BJ (cell line): ENCODE results near the gene ACBD7. TPM values are rescaled to one million over a fixed set of nuclear protein-coding genes. Genes with fewer than 3 reads are reported as not detected.

Experiments
- CTCF ChIA-PET: fragments of 350-600 bp; formaldehyde crosslinking; extraction: SDS; loops from one replicate; lab custom pipeline; 2021; ENCODE audit warnings: antibody characterized with exemption, inconsistent platforms; lab: Yijun Ruan, JAX
- POLR2A ChIA-PET: fragments of 300-600 bp; sonication (Branson Sonifier 250); formaldehyde crosslinking; extraction: SDS; loops from one replicate; lab custom pipeline; 2021; ENCODE audit warnings: antibody characterized with exemption; lab: Charles Lee
- DNase-seq: peaks from one replicate; pipeline ENCODE4 v3.0.0-alpha.2; 2011; ENCODE audit warnings: low read depth
- H3K27me3 ChIP-seq: 2 replicates; pipeline ENCODE4 v1.6.0; 2011; ENCODE audit warnings: low read length; ENCODE audit not compliant: control insufficient read depth, insufficient read depth
- H3K36me3 ChIP-seq: 2 replicates; pipeline ENCODE4 v1.5.1; 2011; ENCODE audit warnings: low read length; ENCODE audit not compliant: control insufficient read depth, insufficient read depth
- H3K4me3 ChIP-seq: 2 replicates; pipeline ENCODE4 v1.5.1; 2011; ENCODE audit warnings: low read depth, mild to moderate bottlenecking, control low read depth, low read length
- polyA plus RNA-seq: library from polyadenylated mRNA; depleted of rRNA; stranded (reverse); fragments of >200 nt; gene quantifications from 2 replicates; pipeline ENCODE4 v1.2.3, GENCODE V29; 2011
- TF ChIP-seq, protein P1 (sequence below): IDR thresholded peaks from 2 replicates; pipeline ENCODE4 v1.5.1; 2011; ENCODE audit warnings: low read depth, mild to moderate bottlenecking, control low read depth, inconsistent platforms, low read length, moderate library complexity; ENCODE audit not compliant: insufficient read depth

Gene ACBD7
- polyA plus RNA-seq, 1 experiment = 0.76 TPM

DNA sequence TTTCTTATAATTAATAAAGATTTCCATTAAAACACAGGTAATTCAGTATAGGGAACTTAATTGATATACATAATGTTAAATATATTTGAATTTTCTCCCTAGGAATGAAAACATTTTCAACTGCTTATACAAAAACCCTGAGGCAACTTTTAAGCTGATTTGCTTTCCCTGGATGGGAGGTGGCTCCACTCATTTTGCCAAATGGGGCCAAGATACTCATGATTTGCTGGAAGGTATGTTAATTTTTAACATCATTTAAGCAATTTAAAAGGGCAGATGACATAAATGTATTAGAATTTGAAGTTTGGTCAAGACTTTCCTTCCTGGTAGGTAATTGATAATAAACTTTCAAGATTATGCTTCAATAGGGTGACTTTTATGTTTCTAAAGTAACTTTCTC lies 39.0 kb downstream of the ACBD7 start:
- POLR2A ChIA-PET = no interaction called here
- no peak overlapping the region for H3K4me3 ChIP-seq
- no peaks in the 10 kb centered on the region for H3K36me3 ChIP-seq
- TF ChIP-seq, protein P1, sequence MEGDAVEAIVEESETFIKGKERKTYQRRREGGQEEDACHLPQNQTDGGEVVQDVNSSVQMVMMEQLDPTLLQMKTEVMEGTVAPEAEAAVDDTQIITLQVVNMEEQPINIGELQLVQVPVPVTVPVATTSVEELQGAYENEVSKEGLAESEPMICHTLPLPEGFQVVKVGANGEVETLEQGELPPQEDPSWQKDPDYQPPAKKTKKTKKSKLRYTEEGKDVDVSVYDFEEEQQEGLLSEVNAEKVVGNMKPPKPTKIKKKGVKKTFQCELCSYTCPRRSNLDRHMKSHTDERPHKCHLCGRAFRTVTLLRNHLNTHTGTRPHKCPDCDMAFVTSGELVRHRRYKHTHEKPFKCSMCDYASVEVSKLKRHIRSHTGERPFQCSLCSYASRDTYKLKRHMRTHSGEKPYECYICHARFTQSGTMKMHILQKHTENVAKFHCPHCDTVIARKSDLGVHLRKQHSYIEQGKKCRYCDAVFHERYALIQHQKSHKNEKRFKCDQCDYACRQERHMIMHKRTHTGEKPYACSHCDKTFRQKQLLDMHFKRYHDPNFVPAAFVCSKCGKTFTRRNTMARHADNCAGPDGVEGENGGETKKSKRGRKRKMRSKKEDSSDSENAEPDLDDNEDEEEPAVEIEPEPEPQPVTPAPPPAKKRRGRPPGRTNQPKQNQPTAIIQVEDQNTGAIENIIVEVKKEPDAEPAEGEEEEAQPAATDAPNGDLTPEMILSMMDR = no peak
- CTCF ChIA-PET = no interaction called here
- DNase-seq = no peak
- no peaks in the 10 kb centered on the region for H3K27me3 ChIP-seq

DNA sequence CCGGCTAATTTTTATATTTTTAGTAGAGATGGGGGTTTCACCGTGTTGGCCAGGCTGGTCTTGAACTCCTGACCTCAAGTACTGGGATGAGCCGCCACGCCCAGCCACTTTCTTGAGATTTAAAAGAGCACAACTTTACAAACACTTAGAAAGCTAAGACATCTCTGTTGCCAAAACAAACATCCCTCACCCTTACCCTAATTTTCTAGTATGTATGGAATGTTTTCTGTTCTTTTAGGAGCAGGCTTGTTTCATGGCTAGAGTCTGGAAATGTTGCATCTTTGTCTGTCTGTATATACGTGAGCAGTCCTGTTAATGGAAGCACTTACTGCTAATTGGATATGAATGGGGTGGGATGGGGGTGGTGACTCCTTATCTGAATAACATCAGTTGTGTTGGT lies 42.0 kb downstream of the ACBD7 start:
- CTCF ChIA-PET = no interaction called here
- Histone ChIP-seq H3K27me3 (no peaks in the 10 kb centered on the region), H3K4me3 (no peak overlapping the region), H3K36me3 (no peaks in the 10 kb centered on the region)
- POLR2A ChIA-PET = no interaction called here
- TF ChIP-seq, protein P1 = no peak
- peak; percentile 61 for DNase-seq

DNA sequence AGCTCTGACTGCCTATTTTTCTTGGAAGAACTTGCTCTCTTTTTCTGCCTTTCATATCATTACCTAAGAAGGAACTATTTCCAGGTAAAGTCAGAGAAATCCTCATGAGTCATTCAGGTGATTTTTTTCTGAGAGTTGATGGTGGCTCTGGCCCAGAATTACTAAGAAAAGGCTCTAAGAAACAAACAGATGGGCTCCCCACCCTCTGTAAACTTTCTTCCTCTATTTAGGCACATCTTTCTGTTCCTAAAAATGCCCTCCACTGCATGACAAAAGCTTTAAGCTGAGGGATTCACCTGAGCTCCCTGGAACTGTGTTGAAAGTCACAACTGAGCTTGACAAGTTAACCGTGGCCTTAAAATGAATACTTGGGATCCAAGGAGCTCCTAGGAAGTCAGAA lies 43.2 kb downstream of the ACBD7 start:
- H3K36me3 ChIP-seq = no peaks in the 10 kb centered on the region
- DNase-seq = no peak

DNA sequence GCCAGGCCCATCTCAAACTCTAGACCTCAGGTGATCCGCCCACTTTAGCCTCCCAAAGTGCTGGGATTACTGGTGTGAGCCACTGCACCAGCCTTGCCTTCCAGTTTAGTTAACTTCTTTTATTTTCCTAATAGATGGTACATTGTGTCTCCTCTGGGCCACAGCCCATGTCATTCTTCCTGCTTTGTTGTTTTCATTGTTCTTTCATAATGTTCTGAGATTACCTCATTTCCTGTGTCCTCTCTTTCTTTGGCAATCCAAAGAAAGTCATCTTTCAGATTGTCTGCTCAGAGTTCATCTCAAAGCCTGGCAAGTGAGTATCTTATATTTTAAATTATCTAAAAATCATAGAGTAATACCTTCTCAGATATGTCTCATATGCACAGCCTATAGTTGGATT lies 44.9 kb downstream of the ACBD7 start, which contains the start of gene OLAH:
OLAH (plus strand) TSS at position 270 of the 400 bp plus-strand sequence. CDS start 3,346 bp downstream, outside the sequence.
- Histone ChIP-seq H3K36me3 (no peaks in the 10 kb centered on the region), H3K4me3 (no peak within 1 kb of the TSS), H3K27me3 (peaks cover 3% of the 10 kb centered on the region; the same call in 1 of the 2 replicates)
- no peak for DNase-seq
- TF ChIP-seq, protein P1 = no peak
- ChIA-PET POLR2A (no interaction called here), CTCF (no interaction called here)

More for the DNA sequence above, 43.2 kb downstream of the ACBD7 start:
- Histone ChIP-seq H3K27me3 (no peaks in the 10 kb centered on the region), H3K4me3 (no peak overlapping the region)
- POLR2A ChIA-PET = no interaction called here
- CTCF ChIA-PET = no interaction called here
- TF ChIP-seq, protein P1 = no peak

DNA sequence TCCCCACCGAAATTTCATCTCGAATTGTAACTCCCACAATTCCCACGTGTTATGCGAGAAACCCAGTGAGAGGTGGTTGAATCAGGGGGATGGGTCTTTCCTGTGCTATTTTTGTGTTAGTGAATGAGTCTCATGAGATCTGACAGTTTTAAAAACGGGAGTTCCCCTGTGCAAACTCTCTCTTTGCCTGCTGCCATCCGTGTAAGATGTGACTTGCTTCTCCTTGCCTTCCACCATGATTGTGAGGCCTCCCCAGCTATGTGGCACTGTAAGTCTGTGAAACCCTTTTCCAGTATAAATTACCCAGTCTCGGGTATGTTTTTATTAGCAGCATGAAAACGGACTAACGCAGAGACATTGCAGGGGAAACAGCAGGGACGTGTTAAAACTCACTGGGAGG lies 50.2 kb downstream of the ACBD7 start:
- ChIA-PET CTCF (no interaction called here), POLR2A (no interaction called here)

More for the DNA sequence above, 50.2 kb downstream of the ACBD7 start:
- H3K36me3 ChIP-seq = no peaks in the 10 kb centered on the region
- H3K4me3 ChIP-seq = no peak overlapping the region
- DNase-seq = no peak
- peaks cover 3% of the 10 kb centered on the region for H3K27me3 ChIP-seq
- TF ChIP-seq, protein P1 = no peak
